ENCODE measurements around the gene IER5. TPM values are rescaled to one million over a fixed set of nuclear protein-coding genes. Genes with fewer than 3 reads are reported as not detected.

The IER5 gene
- total and polyA plus RNA-seq, 9 of the 15 experiments (the other 6 are each of a cell fraction or from before 2014, with no cell fraction given) = 2.4 to 32.1 (median 12.0) TPM

- TF ChIP-seq SOX6 (IDR thresholded peaks at IDR 0.05) = 0 out of 2 replicates have a peak, but pooled peaks have one; percentile 35
- TF ChIP-seq LEF1 (IDR thresholded peaks at IDR 0.05) = peak; percentile 59; the same call in 1 of the 2 replicates
- TF ChIP-seq NFE2 (IDR thresholded peaks at IDR 0.05; ENCODE audit: low read depth) = peak; percentile 22; the same call in 1 of the 2 replicates
- TF ChIP-seq ZC3H4 (CRISPR knock-in tag; IDR thresholded peaks at IDR 0.05; ENCODE audit: borderline replicate concordance) = 0 out of 2 replicates have a peak, but pooled peaks have one; percentile 8
- TF ChIP-seq HDAC1 (IDR thresholded peaks at IDR 0.05) = peak in 1 of 2 experiments; percentile 62; a peak in 2 of 4 replicates
- peak; percentile 57 for TF ChIP-seq RBBP5 (IDR thresholded peaks at IDR 0.05; ENCODE audit: borderline replicate concordance, insufficient read depth, low read length, poor library complexity, severe bottlenecking)
- 0 out of 2 replicates have a peak, but pooled peaks have one; percentile 18 for TF ChIP-seq XRCC5 (IDR thresholded peaks at IDR 0.05; ENCODE audit: low read depth, low read length)
- no peak for TF ChIP-seq SP2 (IDR thresholded peaks at IDR 0.05; ENCODE audit: extremely low read depth, low read depth, low read length, poor library complexity, severe bottlenecking)
- peak; percentile 17; the same call in 1 of the 2 replicates for TF ChIP-seq ZNF407 (IDR thresholded peaks at IDR 0.05; ENCODE audit: low read depth)
- TF ChIP-seq ZNF512 (tag; IDR thresholded peaks at IDR 0.05) = peak; percentile 31; the same call in 1 of the 2 replicates
- TF ChIP-seq BCOR (IDR thresholded peaks at IDR 0.05) = peak; percentile 70; the same call in 1 of the 2 replicates
- no peak for TF ChIP-seq TRIM28 (IDR thresholded peaks at IDR 0.05)
- peak; percentile 35; the same call in 1 of the 2 replicates for TF ChIP-seq ARID1B (IDR thresholded peaks at IDR 0.05)
- no peak for TF ChIP-seq ZNF277 (CRISPR knock-in tag; IDR thresholded peaks at IDR 0.05; ENCODE audit: borderline replicate concordance)
- TF ChIP-seq NBN (IDR thresholded peaks at IDR 0.05; ENCODE audit: low read depth) = peak; percentile 75; the same call in 1 of the 2 replicates
- peak; percentile 33; the same call in 1 of the 2 replicates for TF ChIP-seq RBFOX2 (IDR thresholded peaks at IDR 0.05; ENCODE audit: low read depth, low read length)
These were observed 40.3 kb downstream of the IER5 start (continued) for GRCh38 chr1:181128592-181129497.
